ENCODE results near the gene TTC28.
"Not testable (repeated sequence)": the region's sequence is repeated elsewhere in the genome, so short reads cannot be mapped to it uniquely, and the experiment has no call there.

The TTC28 gene

GRCh38 chr22:28478564-28478963, 201.1 kb downstream of the TTC28 start:
- no peak for DNase-seq

GRCh38 chr22:28477556-28477955, 202.1 kb downstream of the TTC28 start:
- no peak for DNase-seq

- no peak for DNase-seq
Observed at GRCh38 chr22:28474330-28474729, 205.3 kb downstream of the TTC28 start.

GRCh38 chr22:28473258-28473657, 206.4 kb downstream of the TTC28 start:
- DNase-seq, result no peak

- not testable (repeated sequence) for DNase-seq
Observed at GRCh38 chr22:28467055-28467454, 212.6 kb downstream of the TTC28 start.

- no peak for DNase-seq
Observed at GRCh38 chr22:28466399-28466798, 213.2 kb downstream of the TTC28 start.

GRCh38 chr22:28465841-28466240, 213.8 kb downstream of the TTC28 start:
- no peak for DNase-seq

GRCh38 chr22:28464127-28464526, 215.5 kb downstream of the TTC28 start:
- no peak for DNase-seq

GRCh38 chr22:28463408-28463807, 216.2 kb downstream of the TTC28 start:
- not testable (repeated sequence) for DNase-seq

- no peak for DNase-seq
Observed at GRCh38 chr22:28462901-28463300, 216.7 kb downstream of the TTC28 start.

GRCh38 chr22:28462041-28462440, 217.6 kb downstream of the TTC28 start:
- DNase-seq, result no peak

GRCh38 chr22:28454431-28455064, 225.1 kb downstream of the TTC28 start:
- DNase-seq, result no peak

GRCh38 chr22:28450109-28450508, 229.5 kb downstream of the TTC28 start:
- DNase-seq, result no peak

- no peak for DNase-seq
Observed at GRCh38 chr22:28449041-28449440, 230.6 kb downstream of the TTC28 start.

GRCh38 chr22:28448625-28449024, 231.0 kb downstream of the TTC28 start:
- no peak for DNase-seq

GRCh38 chr22:28444659-28445058, 235.0 kb downstream of the TTC28 start:
- DNase-seq, result no peak

- DNase-seq, result peak in 1 of 2 donors; percentile 42
Observed at GRCh38 chr22:28443526-28443876, 236.1 kb downstream of the TTC28 start.

GRCh38 chr22:28442711-28443525, 236.7 kb downstream of the TTC28 start:
- DNase-seq, result peak in 1 of 2 donors; percentile 9

GRCh38 chr22:28442264-28442710, 237.4 kb downstream of the TTC28 start:
- peak; percentile 35 to 42 for DNase-seq

GRCh38 chr22:28441720-28442263, 237.8 kb downstream of the TTC28 start:
- DNase-seq, result no peak

- no peak for DNase-seq
Observed at GRCh38 chr22:28440592-28441390, 238.8 kb downstream of the TTC28 start.

GRCh38 chr22:28438183-28438768, 241.4 kb downstream of the TTC28 start:
- no peak for DNase-seq

- DNase-seq, result no peak
Observed at GRCh38 chr22:28435982-28436381, 243.7 kb downstream of the TTC28 start.

All from bone marrow (tissue), 2 donors.